ENCODE results near the gene RNU7-1.

DNA sequence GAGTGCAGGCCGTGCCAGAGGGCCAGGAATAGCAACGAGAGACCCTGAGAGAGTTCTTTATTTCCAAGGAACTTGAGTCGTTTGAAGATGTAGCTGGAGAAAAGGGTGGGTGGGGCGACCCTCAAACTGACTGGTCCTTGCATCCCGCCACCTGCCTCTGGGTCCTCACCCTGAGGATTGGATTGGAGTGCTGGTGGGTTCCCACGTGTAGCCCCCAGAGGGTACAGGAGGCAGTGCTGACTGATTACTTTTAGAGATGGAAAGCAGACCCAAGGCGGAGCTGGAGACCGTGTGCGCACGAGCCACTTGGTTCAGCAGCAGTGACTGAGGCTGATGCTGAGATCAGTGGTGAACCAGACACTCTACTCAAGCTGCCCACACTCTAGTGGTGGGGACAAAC is 34.0 kb downstream of the RNU7-1 start:
- TF ChIP-seq TAF1 (IDR thresholded peaks at IDR 0.05; ENCODE audit: borderline replicate concordance, insufficient read depth, low read length) (no peak), SIN3A (IDR thresholded peaks at IDR 0.05; ENCODE audit: borderline replicate concordance, insufficient read depth, low read length) (no peak), REST (IDR thresholded peaks at IDR 0.05; ENCODE audit: insufficient read depth in 1 of 2, low read depth in 2 of 2, low read length in 2 of 2) (no peak)
